ENCODE measurements around the gene PAX5.

PAX5 gene

GRCh38 chr9:36985769-36986467 lies 48.1 kb downstream of the PAX5 start:
- TF ChIP-seq YY1 (IDR thresholded peaks at IDR 0.05; ENCODE audit: insufficient read depth, insufficient read length) = no peak
- peak; percentile 38 for TF ChIP-seq SUZ12 (IDR thresholded peaks at IDR 0.05; ENCODE audit: extremely low read depth, insufficient read depth, insufficient read length)
- TF ChIP-seq ZNF274 (IDR thresholded peaks at IDR 0.05; ENCODE audit: low read depth, low read length) = no peak
- H3K27me3 ChIP-seq (ENCODE audit: insufficient read depth, insufficient read length) = peaks cover 84% of the 10 kb centered on the region
- no peaks in the 10 kb centered on the region for H3K36me3 ChIP-seq (ENCODE audit: insufficient read depth, insufficient read length, low read length)
- DNase-seq (ENCODE audit: low read depth, low spot score) = peak; percentile 38
- H3K4me3 ChIP-seq (ENCODE audit: insufficient read length, low read depth) = peak overlapping the region; percentile 40
- H3K4me1 ChIP-seq (ENCODE audit: insufficient read depth, insufficient read length) = peaks cover 13% of the 10 kb centered on the region
- H3K9me3 ChIP-seq (ENCODE audit: insufficient read depth, low read length) = no peaks in the 10 kb centered on the region
- H3K9ac ChIP-seq (ENCODE audit: insufficient read length, low read depth) = peak overlapping the region; percentile 68

- no peak for DNase-seq (ENCODE audit: low read depth, low spot score)
- H3K9me3 ChIP-seq (ENCODE audit: insufficient read depth, low read length) = no peaks in the 10 kb centered on the region
- TF ChIP-seq ZNF274 (IDR thresholded peaks at IDR 0.05; ENCODE audit: low read depth, low read length) (no peak), SUZ12 (IDR thresholded peaks at IDR 0.05; ENCODE audit: extremely low read depth, insufficient read depth, insufficient read length) (no peak), YY1 (IDR thresholded peaks at IDR 0.05; ENCODE audit: insufficient read depth, insufficient read length) (no peak)
- H3K27me3 ChIP-seq (ENCODE audit: insufficient read depth, insufficient read length) = peaks cover 81% of the 10 kb centered on the region
- no peak overlapping the region for H3K4me3 ChIP-seq (ENCODE audit: insufficient read length, low read depth)
- H3K36me3 ChIP-seq (ENCODE audit: insufficient read depth, insufficient read length, low read length) = no peaks in the 10 kb centered on the region
- no peak overlapping the region for H3K9ac ChIP-seq (ENCODE audit: insufficient read length, low read depth)
- H3K4me1 ChIP-seq (ENCODE audit: insufficient read depth, insufficient read length) = peaks cover 10% of the 10 kb centered on the region
Measured at GRCh38 chr9:36985061-36985768, 48.9 kb downstream of the PAX5 start.

- peak; percentile 68 for DNase-seq (ENCODE audit: low read depth, low spot score)
- TF ChIP-seq ZNF274 (IDR thresholded peaks at IDR 0.05; ENCODE audit: low read depth, low read length) = no peak
- TF ChIP-seq SUZ12 (IDR thresholded peaks at IDR 0.05; ENCODE audit: extremely low read depth, insufficient read depth, insufficient read length) = no peak
- TF ChIP-seq YY1 (IDR thresholded peaks at IDR 0.05; ENCODE audit: insufficient read depth, insufficient read length) = no peak
- H3K27me3 ChIP-seq (ENCODE audit: insufficient read depth, insufficient read length) = peaks cover 32% of the 10 kb centered on the region
Measured at GRCh38 chr9:36980148-36980974, 53.7 kb downstream of the PAX5 start.

GRCh38 chr9:36976371-36977030 lies 57.6 kb downstream of the PAX5 start:
- H3K9ac ChIP-seq (ENCODE audit: insufficient read length, low read depth) = no peak overlapping the region
- H3K36me3 ChIP-seq (ENCODE audit: insufficient read depth, insufficient read length, low read length) = no peaks in the 10 kb centered on the region
- no peaks in the 10 kb centered on the region for H3K9me3 ChIP-seq (ENCODE audit: insufficient read depth, low read length)
- no peaks in the 10 kb centered on the region for H3K4me1 ChIP-seq (ENCODE audit: insufficient read depth, insufficient read length)
- no peak for DNase-seq (ENCODE audit: low read depth, low spot score)
- no peak overlapping the region for H3K4me3 ChIP-seq (ENCODE audit: insufficient read length, low read depth)
- no peaks in the 10 kb centered on the region for H3K27me3 ChIP-seq (ENCODE audit: insufficient read depth, insufficient read length)
- no peak for TF ChIP-seq SUZ12 (IDR thresholded peaks at IDR 0.05; ENCODE audit: extremely low read depth, insufficient read depth, insufficient read length)
- no peak for TF ChIP-seq YY1 (IDR thresholded peaks at IDR 0.05; ENCODE audit: insufficient read depth, insufficient read length)
- no peak for TF ChIP-seq ZNF274 (IDR thresholded peaks at IDR 0.05; ENCODE audit: low read depth, low read length)

More at GRCh38 chr9:36980148-36980974, 53.7 kb downstream of the PAX5 start:
- Histone ChIP-seq H3K36me3 (ENCODE audit: insufficient read depth, insufficient read length, low read length) (no peaks in the 10 kb centered on the region), H3K4me1 (ENCODE audit: insufficient read depth, insufficient read length) (no peaks in the 10 kb centered on the region), H3K9ac (ENCODE audit: insufficient read length, low read depth) (no peak overlapping the region), H3K4me3 (ENCODE audit: insufficient read length, low read depth) (no peak overlapping the region), H3K9me3 (ENCODE audit: insufficient read depth, low read length) (no peaks in the 10 kb centered on the region)

GRCh38 chr9:36974731-36975130 lies 59.3 kb downstream of the PAX5 start:
- no peaks in the 10 kb centered on the region for H3K27me3 ChIP-seq (ENCODE audit: insufficient read depth, insufficient read length)
- peaks cover 3% of the 10 kb centered on the region for H3K4me1 ChIP-seq (ENCODE audit: insufficient read depth, insufficient read length)
- no peak for TF ChIP-seq SUZ12 (IDR thresholded peaks at IDR 0.05; ENCODE audit: extremely low read depth, insufficient read depth, insufficient read length)
- TF ChIP-seq ZNF274 (IDR thresholded peaks at IDR 0.05; ENCODE audit: low read depth, low read length) = no peak
- no peak for TF ChIP-seq YY1 (IDR thresholded peaks at IDR 0.05; ENCODE audit: insufficient read depth, insufficient read length)
- H3K36me3 ChIP-seq (ENCODE audit: insufficient read depth, insufficient read length, low read length) = no peaks in the 10 kb centered on the region
- no peak overlapping the region for H3K9ac ChIP-seq (ENCODE audit: insufficient read length, low read depth)
- DNase-seq (ENCODE audit: low read depth, low spot score) = no peak
- no peaks in the 10 kb centered on the region for H3K9me3 ChIP-seq (ENCODE audit: insufficient read depth, low read length)
- H3K4me3 ChIP-seq (ENCODE audit: insufficient read length, low read depth) = no peak overlapping the region

GRCh38 chr9:36971935-36972488 lies 62.1 kb downstream of the PAX5 start:
- no peak overlapping the region for H3K4me3 ChIP-seq (ENCODE audit: insufficient read length, low read depth)
- H3K4me1 ChIP-seq (ENCODE audit: insufficient read depth, insufficient read length) = peaks cover 3% of the 10 kb centered on the region
- no peak overlapping the region for H3K9ac ChIP-seq (ENCODE audit: insufficient read length, low read depth)
- no peaks in the 10 kb centered on the region for H3K9me3 ChIP-seq (ENCODE audit: insufficient read depth, low read length)
- H3K36me3 ChIP-seq (ENCODE audit: insufficient read depth, insufficient read length, low read length) = no peaks in the 10 kb centered on the region
- TF ChIP-seq ZNF274 (IDR thresholded peaks at IDR 0.05; ENCODE audit: low read depth, low read length) (no peak), SUZ12 (IDR thresholded peaks at IDR 0.05; ENCODE audit: extremely low read depth, insufficient read depth, insufficient read length) (no peak), YY1 (IDR thresholded peaks at IDR 0.05; ENCODE audit: insufficient read depth, insufficient read length) (no peak)
- DNase-seq (ENCODE audit: low read depth, low spot score) = no peak
- no peaks in the 10 kb centered on the region for H3K27me3 ChIP-seq (ENCODE audit: insufficient read depth, insufficient read length)

All from NT2/D1 (cell line).